Esophagus muscularis mucosa (tissue), 3 donors: ENCODE data around the gene PNPLA8.

Experiments used
- CTCF ChIP-seq, 3 experiments: fragments of 200-600 bp in 2 of 3; fragments of 450-650 bp in 1 of 3; sonication (generic) in 2 of 3; IDR thresholded peaks; one replicate each; pipeline ENCODE4 v1.5.1; 2017 to 2019; ENCODE audit warnings: antibody characterized with exemption in 3 of 3, mild to moderate bottlenecking in 2 of 3, moderate library complexity in 1 of 3
- POLR2A ChIP-seq: fragments of 450-650 bp; IDR thresholded peaks from one replicate; pipeline ENCODE4 v1.6.1; 2017; ENCODE audit warnings: antibody characterized with exemption, moderate library complexity, mild to moderate bottlenecking, low read depth
- POLR2AphosphoS5 ChIP-seq, 2 donors: sonication (generic); formaldehyde crosslinking; IDR thresholded peaks; one replicate each; pipeline ENCODE4 v1.6.1; 2017; ENCODE audit warnings: antibody characterized with exemption in 2 of 2

GRCh38 chr7:108529341-108529740 lies 3.4 kb upstream of the PNPLA8 start:
- TF ChIP-seq CTCF (IDR thresholded peaks at IDR 0.05) (no peak), POLR2AphosphoS5 (IDR thresholded peaks at IDR 0.05) (no peak), POLR2A (no peak)
